ENCODE measurements around the gene SELENOM.
A peak's percentile ranks its signal among the peaks of the same experiment; 100 is the strongest.

- TF ChIP-seq ZNF274 (IDR thresholded peaks at IDR 0.05; ENCODE audit: borderline replicate concordance, extremely low read depth, low read length) = no peak
- TF ChIP-seq RNF2 (IDR thresholded peaks at IDR 0.05; ENCODE audit: borderline replicate concordance, low read depth, low read length, missing control alignments, poor library complexity, severe bottlenecking) = no peak
- TF ChIP-seq TCF12 (IDR thresholded peaks at IDR 0.05; ENCODE audit: low read depth, low read length) = no peak
- peak in 1 of 3 experiments; percentile 15; a peak in 1 of 4 replicates for TF ChIP-seq CTCF (IDR thresholded peaks at IDR 0.05; ENCODE audit: control extremely low read depth in 1 of 3, insufficient read depth in 1 of 3, low read depth in 1 of 3, low read length in 3 of 3)
- peak in 1 of 2 experiments; percentile 19; a peak in 1 of 4 replicates for TF ChIP-seq RAD21 (IDR thresholded peaks at IDR 0.05 in 1 of 2, conservative IDR thresholded peaks at IDR 0.05 in 1 of 2; ENCODE audit: low read depth in 2 of 2, low read length in 2 of 2)
- no peak for TF ChIP-seq CEBPB (IDR thresholded peaks at IDR 0.05; ENCODE audit: low read depth, low read length)
- TF ChIP-seq SP2 (IDR thresholded peaks at IDR 0.05; ENCODE audit: low read length) = no peak
- no peak for TF ChIP-seq SP1 (IDR thresholded peaks at IDR 0.05; ENCODE audit: low read depth, low read length)
- no peak for TF ChIP-seq ATF2 (IDR thresholded peaks at IDR 0.05; ENCODE audit: low read length)
- TF ChIP-seq ASH2L (IDR thresholded peaks at IDR 0.05; ENCODE audit: low read length) = peak; percentile 29
- TF ChIP-seq POLR2A (IDR thresholded peaks at IDR 0.05; ENCODE audit: control extremely low read depth in 1 of 2, low read depth in 2 of 2, low read length in 2 of 2) = no peak
Observed at GRCh38 chr22:31098632-31099110, 8.7 kb downstream of the SELENOM start.
